ENCODE data around the gene DCHS2.

Gene DCHS2

GRCh38 chr4:154466336-154466735, 25.3 kb downstream of the DCHS2 start:
- H3K27ac ChIP-seq = no peak overlapping the region
- TF ChIP-seq, protein P1, sequence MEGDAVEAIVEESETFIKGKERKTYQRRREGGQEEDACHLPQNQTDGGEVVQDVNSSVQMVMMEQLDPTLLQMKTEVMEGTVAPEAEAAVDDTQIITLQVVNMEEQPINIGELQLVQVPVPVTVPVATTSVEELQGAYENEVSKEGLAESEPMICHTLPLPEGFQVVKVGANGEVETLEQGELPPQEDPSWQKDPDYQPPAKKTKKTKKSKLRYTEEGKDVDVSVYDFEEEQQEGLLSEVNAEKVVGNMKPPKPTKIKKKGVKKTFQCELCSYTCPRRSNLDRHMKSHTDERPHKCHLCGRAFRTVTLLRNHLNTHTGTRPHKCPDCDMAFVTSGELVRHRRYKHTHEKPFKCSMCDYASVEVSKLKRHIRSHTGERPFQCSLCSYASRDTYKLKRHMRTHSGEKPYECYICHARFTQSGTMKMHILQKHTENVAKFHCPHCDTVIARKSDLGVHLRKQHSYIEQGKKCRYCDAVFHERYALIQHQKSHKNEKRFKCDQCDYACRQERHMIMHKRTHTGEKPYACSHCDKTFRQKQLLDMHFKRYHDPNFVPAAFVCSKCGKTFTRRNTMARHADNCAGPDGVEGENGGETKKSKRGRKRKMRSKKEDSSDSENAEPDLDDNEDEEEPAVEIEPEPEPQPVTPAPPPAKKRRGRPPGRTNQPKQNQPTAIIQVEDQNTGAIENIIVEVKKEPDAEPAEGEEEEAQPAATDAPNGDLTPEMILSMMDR (IDR thresholded peaks at IDR 0.05) = no peak
- TF ChIP-seq ZFX (IDR thresholded peaks at IDR 0.05; ENCODE audit: borderline replicate concordance) = no peak

GRCh38 chr4:154465085-154465484, 26.5 kb downstream of the DCHS2 start:
- H3K27ac ChIP-seq = no peak overlapping the region
- no peak for TF ChIP-seq ZFX (IDR thresholded peaks at IDR 0.05; ENCODE audit: borderline replicate concordance)
- TF ChIP-seq, protein P1 (IDR thresholded peaks at IDR 0.05) = no peak

GRCh38 chr4:154464654-154465053, 26.9 kb downstream of the DCHS2 start:
- TF ChIP-seq, protein P1 (IDR thresholded peaks at IDR 0.05) = no peak
- no peak for TF ChIP-seq ZFX (IDR thresholded peaks at IDR 0.05; ENCODE audit: borderline replicate concordance)
- no peak overlapping the region for H3K27ac ChIP-seq

- no peak for TF ChIP-seq ZFX (IDR thresholded peaks at IDR 0.05; ENCODE audit: borderline replicate concordance)
- TF ChIP-seq, protein P1 (IDR thresholded peaks at IDR 0.05) = no peak
- H3K27ac ChIP-seq = no peak overlapping the region
These were observed 29.4 kb downstream of the DCHS2 start for GRCh38 chr4:154462081-154462810.

DNA sequence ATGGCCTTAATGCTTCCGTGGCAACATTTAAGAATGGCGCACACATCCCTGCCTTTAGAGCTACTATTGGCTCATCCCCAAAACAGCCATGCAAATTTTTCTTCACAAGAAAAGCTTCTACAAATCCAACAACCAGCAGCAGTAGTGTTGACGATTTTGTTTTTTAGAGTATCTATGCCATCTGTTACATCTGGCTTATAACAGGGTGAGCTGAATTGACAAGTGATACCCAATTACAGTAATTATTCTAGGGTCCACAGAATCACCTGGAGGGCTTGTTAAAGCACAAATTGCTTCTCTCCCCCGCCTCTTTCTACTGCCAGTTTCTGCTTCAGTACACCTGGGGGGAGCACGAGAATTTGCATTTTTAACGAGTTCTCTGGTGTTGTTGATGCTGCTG, 34.1 kb downstream of the DCHS2 start:
- TF ChIP-seq, protein P1 (IDR thresholded peaks at IDR 0.05) = no peak
- TF ChIP-seq ZFX (IDR thresholded peaks at IDR 0.05; ENCODE audit: borderline replicate concordance) = no peak
- H3K27ac ChIP-seq = no peak overlapping the region

DNA sequence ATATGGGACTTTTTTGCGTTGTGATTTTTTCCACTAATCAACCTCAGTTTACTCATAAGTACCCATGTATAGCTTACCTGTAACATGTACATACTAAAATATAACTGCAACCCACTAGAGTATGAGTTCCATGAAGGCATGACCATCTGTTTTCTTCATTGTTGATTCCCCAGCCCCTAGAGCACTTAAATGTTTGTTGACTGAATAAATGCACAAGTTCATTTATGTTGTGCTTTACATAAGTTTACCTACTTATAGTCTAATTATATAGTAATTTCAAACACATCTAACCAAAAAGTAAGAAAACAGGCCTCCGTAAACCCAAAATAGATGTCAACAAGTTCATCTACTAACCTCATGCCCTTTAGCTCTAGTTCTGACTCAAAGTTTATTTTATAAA, 34.7 kb downstream of the DCHS2 start:
- TF ChIP-seq ZFX (IDR thresholded peaks at IDR 0.05; ENCODE audit: borderline replicate concordance) = no peak
- TF ChIP-seq, protein P1 (IDR thresholded peaks at IDR 0.05) = no peak
- H3K27ac ChIP-seq = no peak overlapping the region

DNA sequence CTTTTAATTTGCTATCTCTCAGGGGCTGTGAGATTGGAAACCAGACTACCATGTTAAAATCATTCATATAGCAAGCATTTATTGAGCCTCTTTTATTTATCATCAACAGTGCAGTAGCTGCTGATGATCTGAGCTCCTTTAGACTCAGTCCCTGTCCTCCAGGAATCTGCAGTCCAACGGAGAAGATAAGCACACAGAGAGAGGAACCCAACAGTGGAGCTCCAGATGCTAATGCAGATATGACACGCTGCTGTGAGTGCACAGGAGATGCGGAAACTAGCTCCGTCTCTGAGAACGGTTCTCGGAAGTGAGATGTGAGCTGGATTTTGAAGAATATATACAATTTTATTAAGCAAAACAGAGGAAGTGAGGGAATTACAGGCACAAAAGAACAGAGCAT, 35.4 kb downstream of the DCHS2 start:
- no peak overlapping the region for H3K27ac ChIP-seq
- TF ChIP-seq ZFX (IDR thresholded peaks at IDR 0.05; ENCODE audit: borderline replicate concordance) = no peak

GRCh38 chr4:154455111-154455510, 36.5 kb downstream of the DCHS2 start:
- H3K27ac ChIP-seq = no peak overlapping the region
- TF ChIP-seq, protein P1 (IDR thresholded peaks at IDR 0.05) = no peak
